Esophagus squamous epithelium (tissue), 4 donors: ENCODE measurements around the gene EBP.

Source experiments
- CTCF ChIP-seq, 6 experiments: fragments of 450-650 bp in 4 of 6; fragments of 200-600 bp in 2 of 6; sonication (generic) in 2 of 6; IDR thresholded peaks; one replicate each; pipeline ENCODE4 v1.5.1; 2016 to 2019; ENCODE audit warnings: antibody characterized with exemption in 6 of 6, mild to moderate bottlenecking in 4 of 6, moderate library complexity in 4 of 6
- POLR2A ChIP-seq, 4 donors: fragments of 450-650 bp; IDR thresholded peaks; one replicate each; pipeline ENCODE4 v1.6.1; 2017; ENCODE audit warnings: antibody characterized with exemption in 4 of 4, mild to moderate bottlenecking in 4 of 4, moderate library complexity in 3 of 4

GRCh38 chrX:48507246-48507645, 14.4 kb upstream of the EBP start:
- TF ChIP-seq POLR2A (IDR thresholded peaks at IDR 0.05) (no peak), CTCF (IDR thresholded peaks at IDR 0.05) (no peak)
